T-cell (primary cell): Measurements from ENCODE around the gene BET1. TPM values are rescaled to one million over a fixed set of nuclear protein-coding genes. Genes with fewer than 3 reads are reported as not detected.

ENCODE experiments used
- ATAC-seq, 4 experiments: fragments of 200-7000 bp in 3 of 4; fragments of 150-1000 bp in 1 of 4; cut with Tn5 transposase; replicated peaks in 1 of 4; 1 replicate in 3 of 4; 2 replicates in 1 of 4; pipeline ENCODE4 v1.10.0; 2021; ENCODE audit warnings: moderate library complexity in 3 of 4, mild to moderate bottlenecking in 2 of 4, moderate number of reproducible peaks in 1 of 4
- CTCF ChIA-PET, 2 donors: fragments of 300-600 bp; sonication (Branson Sonifier 250); formaldehyde crosslinking; loops; one replicate each; lab custom pipeline; 2022; ENCODE audit warnings: antibody characterized with exemption in 2 of 2; lab: Charles Lee
- POLR2A ChIA-PET, 2 donors: fragments of 300-600 bp; sonication (Branson Sonifier 250); formaldehyde crosslinking; loops; one replicate each; lab custom pipeline; 2022; ENCODE audit warnings: antibody characterized with exemption in 2 of 2; lab: Charles Lee
- DNase-seq, 35 experiments: peaks; one replicate each; pipeline versions ENCODE4 v3.0.0 to v3.0.0-alpha.2; 2013 to 2023
- H3K27ac ChIP-seq: one replicate; pipeline ENCODE4 v1.5.1; 2013; ENCODE audit warnings: low read length
- H3K27me3 ChIP-seq, 2 experiments: replicated peaks in 1 of 2; 1 replicate in 1 of 2; 2 replicates in 1 of 2; pipeline versions ENCODE4 v1.6.1 to v1.7.0; 2013; ENCODE audit warnings: low read length in 1 of 2, mixed read lengths in 1 of 2; ENCODE audit not compliant: control insufficient read depth in 2 of 2, insufficient read depth in 2 of 2; ENCODE audit errors: extremely low read depth in 1 of 2
- H3K36me3 ChIP-seq, 2 donors: 1 replicate in 1 of 2; 2 replicates in 1 of 2; pipeline versions ENCODE4 v1.6.1 to v1.7.0; 2013; ENCODE audit warnings: low read length in 1 of 2; ENCODE audit not compliant: control insufficient read depth in 2 of 2, insufficient read depth in 1 of 2; ENCODE audit errors: extremely low read depth in 1 of 2
- H3K4me1 ChIP-seq, 2 experiments: 1 replicate in 1 of 2; 2 replicates in 1 of 2; pipeline versions ENCODE4 v1.6.1 to v1.7.0; 2013; ENCODE audit warnings: low read length in 2 of 2, mixed read lengths in 1 of 2; ENCODE audit not compliant: insufficient read depth in 2 of 2, control insufficient read depth in 1 of 2; ENCODE audit errors: extremely low read depth in 1 of 2
- H3K4me3 ChIP-seq, 2 donors: 1 replicate in 1 of 2; 2 replicates in 1 of 2; pipeline versions ENCODE4 v1.5.1 to v1.7.0; 2013; ENCODE audit warnings: mild to moderate bottlenecking in 2 of 2, low read length in 1 of 2, moderate library complexity in 1 of 2; ENCODE audit not compliant: control insufficient read depth in 1 of 2; ENCODE audit errors: extremely low read depth in 1 of 2
- H3K9me3 ChIP-seq: 2 replicates; pipeline ENCODE4 v1.7.0; 2013
- H3K27ac Mint-ChIP-seq, 2 donors: one replicate each; pipeline ENCODE4 v1.8.0; 2020 to 2021; ENCODE audit warnings: mild to moderate bottlenecking in 2 of 2, mixed read lengths in 2 of 2
- H3K27me3 Mint-ChIP-seq, 2 donors: one replicate each; pipeline ENCODE4 v1.8.0; 2021 to 2022; ENCODE audit warnings: mixed read lengths in 2 of 2
- H3K36me3 Mint-ChIP-seq: one replicate; pipeline ENCODE4 v1.8.0; 2021; ENCODE audit warnings: mixed read lengths
- H3K4me1 Mint-ChIP-seq, 3 donors: one replicate each; pipeline ENCODE4 v1.8.0; 2020 to 2022; ENCODE audit warnings: mixed read lengths in 3 of 3, mild to moderate bottlenecking in 1 of 3
- H3K4me3 Mint-ChIP-seq, 3 donors: one replicate each; pipeline ENCODE4 v1.8.0; 2020 to 2022; ENCODE audit warnings: mild to moderate bottlenecking in 3 of 3, mixed read lengths in 3 of 3, moderate library complexity in 3 of 3
- H3K9me3 Mint-ChIP-seq, 3 donors: one replicate each; pipeline ENCODE4 v1.8.0; 2020 to 2022; ENCODE audit warnings: mixed read lengths in 3 of 3
- WGBS: methylation state at CpG from one replicate; pipeline ENCODE4 v1.1.5; 2013; ENCODE audit warnings: missing lambda C conversion rate; ENCODE audit not compliant: insufficient coverage; 5-methylcytosine and 5-hydroxymethylcytosine counted together
- total RNA-seq, 35 experiments: library from RNA in 6 of 35; stranded (reverse) in 6 of 35; fragments of 120-200 nt in 1 of 35; gene quantifications; one replicate each; pipeline versions ENCODE4 v1.2.1 to v1.2.4 and lab custom pipeline; 2013 to 2026

Gene BET1
- total RNA-seq, 5 donors from 2014 or later (not counting 1 experiment from before 2014, with no cell fraction given) = 11.9 to 27.2 (median 25.4) TPM

DNA sequence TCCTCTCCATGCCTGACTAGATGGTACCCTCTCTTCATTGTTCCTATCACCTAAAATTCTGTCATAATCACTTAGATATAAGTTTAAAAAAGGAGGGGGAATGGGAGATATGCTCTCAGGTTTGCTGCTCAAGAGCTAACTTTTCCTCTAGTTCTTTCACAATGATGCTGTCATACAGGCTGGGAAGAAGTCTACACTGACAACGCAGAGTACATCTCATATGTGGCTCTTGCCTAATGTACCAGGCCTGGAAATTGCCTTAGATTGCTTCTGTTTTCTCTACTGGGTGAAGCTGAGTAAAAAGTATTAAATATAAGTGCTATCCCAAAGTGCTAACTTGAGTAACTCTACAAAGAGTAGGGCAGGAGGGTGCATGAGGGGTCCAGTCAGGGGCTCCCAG is 43.8 kb upstream of the BET1 start:
- Histone ChIP-seq H3K4me1 (no peaks in the 10 kb centered on the region), H3K9me3 (no peaks in the 10 kb centered on the region), H3K4me3 (no peak overlapping the region), H3K27me3 (peaks cover 0 to 4% of the 10 kb centered on the region in 2 experiments), H3K36me3 (no peaks in the 10 kb centered on the region), H3K27ac (no peak overlapping the region)
- no peaks in the 10 kb centered on the region for H3K9me3 Mint-ChIP-seq
- H3K27ac Mint-ChIP-seq = no peak overlapping the region
- no peak for DNase-seq
- H3K36me3 Mint-ChIP-seq = no peaks in the 10 kb centered on the region
- ChIA-PET POLR2A (interaction anchor here in 1 of 2 donors (0.5 kb wide), 1 partner anchor 1063 kb away, joined by 4 read pairs; no protein-coding TSS in a partner anchor), CTCF (no interaction called here)
- no peak for ATAC-seq
- H3K4me1 Mint-ChIP-seq = peaks cover 0 to 6% (median 3%) of the 10 kb centered on the region in 3 donors
- H3K4me3 Mint-ChIP-seq = no peak overlapping the region
- H3K27me3 Mint-ChIP-seq = peaks cover 11 to 18% of the 10 kb centered on the region in 2 donors
- WGBS = no CpG with 5 or more reads among the region's 1 CpG

DNA sequence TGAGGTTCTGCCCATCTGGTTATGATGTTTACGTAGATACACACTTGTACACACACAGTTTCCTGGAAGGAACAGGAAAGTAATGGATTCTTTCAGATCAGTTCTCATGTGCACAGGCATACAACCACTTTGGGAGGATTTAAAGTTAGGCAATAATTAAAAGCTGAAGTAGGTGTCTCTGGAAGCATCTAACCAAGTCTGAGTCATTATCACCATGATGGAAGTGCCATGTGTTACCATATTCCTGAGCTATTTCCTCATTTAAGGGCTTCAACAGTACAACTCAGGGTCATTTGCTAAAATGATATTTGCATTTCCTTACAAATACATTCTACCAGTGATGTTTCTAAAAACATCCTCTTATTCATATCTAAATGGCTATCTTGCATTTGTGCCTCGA is 41.4 kb upstream of the BET1 start:
- DNase-seq = no peak
- Histone ChIP-seq H3K36me3 (no peaks in the 10 kb centered on the region), H3K4me3 (no peak overlapping the region), H3K4me1 (no peaks in the 10 kb centered on the region), H3K9me3 (no peaks in the 10 kb centered on the region), H3K27me3 (peaks cover 0 to 4% of the 10 kb centered on the region in 2 experiments), H3K27ac (no peak overlapping the region)
- CTCF ChIA-PET = no interaction called here
- Mint-ChIP-seq H3K36me3 (no peaks in the 10 kb centered on the region), H3K4me3 (no peak overlapping the region), H3K9me3 (no peaks in the 10 kb centered on the region), H3K27me3 (peaks cover 20 to 24% of the 10 kb centered on the region in 2 donors), H3K27ac (no peak overlapping the region), H3K4me1 (peaks cover 0 to 6% (median 3%) of the 10 kb centered on the region in 3 donors)
- POLR2A ChIA-PET = no interaction called here
- 20% methylated on average over 1 of the region's 2 CpGs for WGBS
- ATAC-seq = no peak

DNA sequence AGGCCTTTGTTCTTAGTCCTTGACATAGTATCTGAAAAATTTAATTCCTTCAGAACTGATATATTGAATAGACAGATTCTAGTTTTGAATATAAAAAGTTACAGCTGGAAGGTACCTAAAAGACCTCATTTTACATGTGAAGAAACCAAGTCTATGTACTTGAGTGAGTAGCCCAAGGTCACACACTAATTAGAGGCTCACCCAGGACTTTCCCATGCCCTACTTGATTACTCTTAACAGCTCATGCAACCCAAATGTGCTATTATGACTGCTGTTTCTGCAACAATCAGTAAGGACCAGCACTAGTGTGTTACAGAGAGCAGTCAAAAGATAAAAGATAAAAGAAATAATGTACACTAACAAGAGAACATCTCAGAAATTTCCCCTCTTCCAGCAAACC is 40.7 kb upstream of the BET1 start:
- Histone ChIP-seq H3K4me1 (no peaks in the 10 kb centered on the region), H3K4me3 (no peak overlapping the region), H3K27me3 (no peaks in the 10 kb centered on the region), H3K27ac (no peak overlapping the region), H3K36me3 (no peaks in the 10 kb centered on the region), H3K9me3 (no peaks in the 10 kb centered on the region)
- Mint-ChIP-seq H3K27me3 (peaks cover 25% of the 10 kb centered on the region in 2 donors), H3K27ac (no peak overlapping the region), H3K4me1 (peaks cover 0 to 4% (median 3%) of the 10 kb centered on the region in 3 donors), H3K36me3 (no peaks in the 10 kb centered on the region), H3K4me3 (no peak overlapping the region), H3K9me3 (no peaks in the 10 kb centered on the region)
- ChIA-PET CTCF (no interaction called here), POLR2A (no interaction called here)
- ATAC-seq = no peak
- DNase-seq = no peak

DNA sequence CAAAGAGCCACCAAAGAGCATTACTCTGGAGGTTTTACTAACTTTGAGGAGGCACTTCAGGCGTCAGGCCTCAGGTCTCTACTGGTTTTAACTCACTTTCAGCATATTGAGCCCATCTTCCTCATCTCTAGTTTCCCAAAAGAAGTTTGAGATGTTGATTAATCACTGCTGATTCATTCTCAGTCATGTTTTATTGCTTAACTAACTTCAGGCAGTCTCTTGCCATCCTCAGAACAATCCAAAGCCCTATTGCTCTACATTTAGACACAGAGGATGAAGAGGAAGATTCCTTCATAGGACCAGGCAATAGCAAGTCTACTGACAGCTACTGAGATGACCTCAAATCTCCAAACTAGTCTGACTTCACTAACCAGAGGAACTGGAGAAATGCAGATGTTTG is 39.1 kb upstream of the BET1 start:
- Mint-ChIP-seq H3K9me3 (no peaks in the 10 kb centered on the region), H3K27me3 (peaks cover 29% of the 10 kb centered on the region in 2 donors), H3K4me3 (no peak overlapping the region), H3K4me1 (no peaks in the 10 kb centered on the region), H3K27ac (no peak overlapping the region), H3K36me3 (no peaks in the 10 kb centered on the region)
- Histone ChIP-seq H3K4me3 (no peak overlapping the region), H3K4me1 (no peaks in the 10 kb centered on the region), H3K9me3 (no peaks in the 10 kb centered on the region), H3K27me3 (no peaks in the 10 kb centered on the region), H3K36me3 (no peaks in the 10 kb centered on the region), H3K27ac (no peak overlapping the region)
- CTCF ChIA-PET = no interaction called here
- ATAC-seq = no peak
- POLR2A ChIA-PET = no interaction called here
- DNase-seq = no peak
- no CpG with 5 or more reads among the region's 1 CpG for WGBS

DNA sequence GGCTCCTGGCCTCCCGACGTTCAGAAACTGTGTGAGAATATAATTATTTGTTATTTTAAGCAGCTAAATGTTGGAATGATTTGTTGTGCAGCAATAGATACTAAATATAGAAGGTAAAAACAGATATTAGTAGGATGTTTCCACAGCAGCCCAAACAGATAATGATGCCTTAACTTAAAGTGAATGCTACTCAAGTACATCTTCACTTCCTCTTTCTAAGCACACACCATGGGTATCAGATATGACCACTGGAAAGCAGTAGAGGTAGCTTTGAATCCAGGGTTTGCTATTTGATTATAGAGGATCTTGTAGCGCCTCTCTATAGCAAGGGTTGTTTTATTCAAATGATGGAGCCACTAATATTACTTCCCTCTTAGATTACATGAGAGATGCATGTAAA is 38.2 kb upstream of the BET1 start:
- ATAC-seq = no peak
- Histone ChIP-seq H3K36me3 (no peaks in the 10 kb centered on the region), H3K9me3 (no peaks in the 10 kb centered on the region), H3K27ac (no peak overlapping the region), H3K4me3 (no peak overlapping the region), H3K27me3 (no peaks in the 10 kb centered on the region), H3K4me1 (no peaks in the 10 kb centered on the region)
- no peak overlapping the region for H3K27ac Mint-ChIP-seq
- POLR2A ChIA-PET = no interaction called here
- no peaks in the 10 kb centered on the region for H3K36me3 Mint-ChIP-seq
- no peaks in the 10 kb centered on the region for H3K4me1 Mint-ChIP-seq
- WGBS = no CpG with 5 or more reads among the region's 3 CpGs
- peaks cover 27 to 34% of the 10 kb centered on the region in 2 donors for H3K27me3 Mint-ChIP-seq
- no peaks in the 10 kb centered on the region for H3K9me3 Mint-ChIP-seq
- CTCF ChIA-PET = no interaction called here
- no peak for DNase-seq
- H3K4me3 Mint-ChIP-seq = no peak overlapping the region

DNA sequence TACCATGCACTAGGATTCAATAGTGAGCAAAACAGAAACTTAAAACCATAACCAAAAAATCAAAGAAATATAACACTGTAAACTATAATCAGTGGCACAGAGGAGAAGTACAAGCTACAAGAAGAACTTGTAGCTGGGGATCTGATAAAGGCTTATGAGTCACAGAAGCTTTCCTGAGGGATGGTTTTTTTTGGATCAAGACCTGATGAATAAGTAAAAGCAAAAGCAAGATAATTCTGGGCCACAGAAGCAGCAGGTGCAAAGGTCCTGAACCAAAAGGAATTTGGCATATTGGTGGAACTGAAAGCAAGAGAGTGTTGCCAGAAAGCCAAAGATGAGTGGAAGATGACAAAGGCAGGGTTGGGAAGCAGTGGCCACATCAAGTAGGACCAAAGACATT is 37.4 kb upstream of the BET1 start:
- Histone ChIP-seq H3K4me1 (no peaks in the 10 kb centered on the region), H3K9me3 (no peaks in the 10 kb centered on the region), H3K4me3 (no peak overlapping the region), H3K27ac (no peak overlapping the region), H3K27me3 (no peaks in the 10 kb centered on the region), H3K36me3 (no peaks in the 10 kb centered on the region)
- H3K36me3 Mint-ChIP-seq = no peaks in the 10 kb centered on the region
- no peaks in the 10 kb centered on the region for H3K9me3 Mint-ChIP-seq
- H3K4me1 Mint-ChIP-seq = no peaks in the 10 kb centered on the region
- no peak overlapping the region for H3K4me3 Mint-ChIP-seq
- H3K27me3 Mint-ChIP-seq = peaks cover 29 to 34% of the 10 kb centered on the region in 2 donors
- DNase-seq (no peak), ATAC-seq (no peak)
- H3K27ac Mint-ChIP-seq = no peak overlapping the region
- CTCF ChIA-PET = no interaction called here
- POLR2A ChIA-PET = no interaction called here

DNA sequence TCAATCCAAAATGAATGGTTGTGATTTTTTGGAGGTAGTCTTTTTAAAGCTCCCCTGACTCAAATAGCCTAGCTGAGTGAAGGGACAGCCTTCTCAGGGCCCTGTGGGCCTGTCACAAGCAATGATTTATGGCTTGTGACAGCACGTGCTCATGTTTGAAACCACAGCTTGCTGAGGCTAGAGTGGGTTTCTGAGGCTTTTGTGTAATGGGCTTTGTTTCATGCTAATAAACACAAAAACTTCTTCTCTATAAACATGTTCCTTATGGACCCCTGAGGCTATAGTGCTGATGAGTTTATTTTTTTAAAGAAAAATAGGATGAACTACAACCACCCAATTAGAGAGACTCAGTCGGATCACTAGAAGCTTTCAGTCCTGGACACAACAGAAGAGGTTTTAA is 36.1 kb upstream of the BET1 start:
- Mint-ChIP-seq H3K4me1 (no peaks in the 10 kb centered on the region), H3K27ac (no peak overlapping the region), H3K9me3 (no peaks in the 10 kb centered on the region), H3K4me3 (no peak overlapping the region), H3K36me3 (no peaks in the 10 kb centered on the region), H3K27me3 (peaks cover 24 to 29% of the 10 kb centered on the region in 2 donors)
- Histone ChIP-seq H3K4me1 (no peaks in the 10 kb centered on the region), H3K36me3 (no peaks in the 10 kb centered on the region), H3K9me3 (no peaks in the 10 kb centered on the region), H3K27me3 (no peaks in the 10 kb centered on the region), H3K4me3 (no peak overlapping the region), H3K27ac (no peak overlapping the region)
- ATAC-seq (no peak), DNase-seq (no peak)
- ChIA-PET CTCF (no interaction called here), POLR2A (interaction anchor here in 1 of 2 donors (0.6 kb wide), 1 partner anchor 1614 kb away, joined by 6 read pairs; no protein-coding TSS in a partner anchor)
- WGBS = no CpG with 5 or more reads among the region's 2 CpGs
